Activated T-cell treated with anti-CD3 and anti-CD28 coated beads for 4 hours (primary cell): ENCODE data around the gene IFT74.
A peak's percentile ranks its signal among the peaks of the same experiment; 100 is the strongest.

Experiments used
- DNase-seq: peaks from one replicate; pipeline ENCODE4 v3.0.0-alpha.2; 2020

Gene IFT74

GRCh38 chr9:26955921-26956859, at the start of gene IFT74:
TSS of gene IFT74 (plus strand) at chr9:26956412. CDS start at chr9:26961968, 5,556 bp downstream.
- peak; percentile 86 for DNase-seq

DNA sequence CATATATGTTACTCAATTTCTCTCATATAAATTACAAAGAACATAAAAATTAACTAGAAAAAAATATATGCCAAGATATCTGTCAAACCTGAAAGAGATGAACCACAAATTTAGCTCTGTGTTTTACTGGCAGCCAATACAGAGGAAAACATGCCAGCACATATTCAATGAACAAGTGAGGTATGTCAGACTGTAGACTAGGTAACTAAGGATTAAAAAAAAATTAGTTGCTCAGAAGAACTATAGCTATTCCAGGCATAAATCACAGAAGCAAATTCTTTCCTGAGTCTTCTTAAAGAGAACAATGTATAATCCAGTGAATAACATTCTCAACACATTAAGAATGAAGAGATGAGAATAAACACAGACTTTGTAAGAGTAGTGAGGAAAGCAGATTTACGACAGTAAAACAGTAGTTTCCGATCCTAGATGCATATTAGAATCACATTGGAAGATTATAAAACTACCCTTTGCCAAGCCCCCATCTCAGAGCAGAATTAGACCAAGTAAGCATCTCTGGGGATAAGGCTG, 43.0 kb upstream of the IFT74 start:
- DNase-seq, result no peak

DNA sequence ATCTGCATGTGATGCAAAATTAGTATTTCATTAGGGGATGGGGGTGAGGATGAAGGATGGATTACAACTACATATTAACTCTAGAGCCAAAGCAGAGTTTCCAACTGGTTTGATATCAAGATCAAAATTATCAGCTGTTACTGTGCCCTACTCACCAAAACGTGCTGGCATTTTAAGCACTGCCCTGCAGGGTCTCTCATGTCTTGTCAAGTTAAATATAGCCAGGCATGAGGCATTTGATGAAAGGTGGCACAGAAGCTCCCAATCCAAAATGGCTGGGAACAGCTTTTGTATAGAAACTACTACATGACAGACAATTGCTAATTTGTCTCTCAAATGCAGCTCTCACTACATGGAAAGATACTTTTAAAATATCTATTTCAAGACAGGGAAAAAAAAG, 36.5 kb upstream of the IFT74 start:
- no peak for DNase-seq

DNA sequence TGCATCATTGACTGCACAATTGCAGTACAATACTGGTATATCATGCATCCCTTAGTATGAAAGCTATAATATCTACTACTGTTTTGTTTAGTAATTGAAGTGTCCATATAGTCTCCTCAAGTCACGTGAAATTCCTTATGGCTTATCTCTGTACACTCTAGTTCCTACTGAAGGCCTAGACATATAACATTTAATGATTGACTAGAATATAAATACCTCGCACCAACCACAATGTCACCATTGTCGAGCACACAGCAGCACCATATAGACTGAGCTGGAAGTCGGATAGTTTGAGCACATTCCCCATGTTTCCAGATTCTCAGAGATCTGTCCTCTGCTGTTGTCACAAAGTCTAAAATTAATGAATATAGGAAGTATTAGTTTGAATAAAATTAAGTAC, 30.6 kb upstream of the IFT74 start:
- no peak for DNase-seq

- no peak for DNase-seq
Observed at GRCh38 chr9:26928902-26929495, 27.2 kb upstream of the IFT74 start.

DNA sequence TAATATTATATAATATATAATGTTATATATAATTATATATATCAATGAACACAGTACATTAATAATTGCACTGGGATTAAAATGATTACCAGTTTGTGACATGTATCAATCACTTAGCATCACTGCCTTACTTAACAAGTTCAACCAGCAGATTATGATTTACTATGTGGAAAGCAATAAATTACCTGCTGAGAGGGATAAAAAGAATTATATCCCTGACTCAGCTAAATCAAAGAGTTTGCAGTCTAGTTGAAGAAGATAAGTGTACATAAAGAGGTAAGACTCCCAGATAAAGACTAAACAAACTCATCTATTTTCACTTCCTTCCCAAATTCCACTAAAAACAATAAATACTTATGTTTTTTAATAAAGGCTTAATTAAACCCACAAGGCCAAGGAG, 20.4 kb upstream of the IFT74 start:
- DNase-seq, result no peak

- DNase-seq, result no peak
Observed at GRCh38 chr9:26937816-26938371, 18.3 kb upstream of the IFT74 start.

GRCh38 chr9:26939955-26940711, 16.1 kb upstream of the IFT74 start:
- no peak for DNase-seq

DNA sequence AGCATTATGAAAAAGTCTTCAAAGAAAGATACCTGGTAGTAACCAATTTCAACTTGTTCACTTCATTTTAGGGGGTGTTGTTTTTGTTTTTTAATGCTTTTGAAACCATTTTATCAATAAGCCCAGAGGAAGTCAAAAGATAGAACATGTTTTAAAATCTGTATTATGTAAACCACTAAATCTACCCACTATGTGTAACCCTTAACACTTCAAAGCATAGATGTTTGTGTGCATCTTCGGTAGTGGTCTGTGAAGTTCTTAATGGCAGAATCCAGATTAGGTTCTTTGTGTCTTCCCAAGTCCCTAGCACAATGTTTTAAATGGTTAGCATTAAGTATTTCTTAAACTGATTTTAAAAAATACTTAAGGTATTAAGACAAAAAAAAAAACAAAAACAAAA, 15.4 kb upstream of the IFT74 start:
- DNase-seq, result no peak

- no peak for DNase-seq
Observed at GRCh38 chr9:26945591-26945990, 10.6 kb upstream of the IFT74 start.

DNA sequence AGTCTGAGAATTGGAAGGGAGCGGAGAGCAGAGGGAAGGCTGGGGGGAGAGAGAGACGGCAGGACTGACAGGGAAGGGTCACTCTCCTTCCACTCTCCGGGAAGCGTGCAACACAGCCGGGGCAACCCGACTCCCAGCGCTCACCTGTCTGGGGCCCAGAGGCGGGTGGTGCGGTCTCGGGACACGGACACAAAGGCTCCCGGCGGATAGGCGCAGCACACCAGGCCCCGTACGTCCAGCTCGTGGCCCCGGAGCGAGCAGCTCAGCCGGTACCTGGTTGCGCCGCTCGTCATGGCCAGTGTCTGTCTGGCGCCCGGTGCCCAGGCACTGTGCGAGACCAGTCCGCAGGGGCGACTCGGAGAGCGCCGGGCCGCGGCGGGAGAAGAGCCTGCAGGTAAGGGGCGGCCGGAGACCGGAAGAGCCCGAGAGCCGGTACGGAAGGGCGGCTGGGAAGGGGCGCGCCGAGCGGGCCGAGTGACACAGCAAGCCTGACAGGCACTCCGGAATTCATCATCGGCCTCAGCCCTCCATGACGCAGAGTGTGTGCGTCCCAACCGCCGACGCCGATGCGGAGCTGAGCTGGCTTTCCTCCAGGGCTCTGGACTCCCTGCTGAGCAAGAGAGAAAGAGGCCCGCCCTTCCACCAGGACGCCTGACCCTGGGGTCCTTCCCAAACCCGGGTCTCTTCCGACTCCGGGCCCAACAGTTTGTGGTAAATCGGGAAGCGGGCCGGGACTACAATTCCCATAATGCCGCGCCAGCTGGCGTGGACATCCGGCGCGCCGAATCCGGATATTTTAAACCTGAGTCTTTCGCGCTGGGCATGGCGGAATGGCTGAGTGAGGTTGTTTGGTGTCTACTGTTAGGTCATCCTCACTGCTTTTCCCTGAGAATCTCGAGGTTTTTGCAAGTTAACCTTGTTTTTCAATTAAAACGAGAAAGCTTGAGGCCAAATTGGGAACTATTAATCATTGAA, 9.2 kb upstream of the IFT74 start, which contains the start of gene PLAA:
TSS of gene PLAA (minus strand) at position 490 of the 975 bp plus-strand sequence. CDS start at position 293, 197 bp downstream.
- peak; percentile 75 for DNase-seq

DNA sequence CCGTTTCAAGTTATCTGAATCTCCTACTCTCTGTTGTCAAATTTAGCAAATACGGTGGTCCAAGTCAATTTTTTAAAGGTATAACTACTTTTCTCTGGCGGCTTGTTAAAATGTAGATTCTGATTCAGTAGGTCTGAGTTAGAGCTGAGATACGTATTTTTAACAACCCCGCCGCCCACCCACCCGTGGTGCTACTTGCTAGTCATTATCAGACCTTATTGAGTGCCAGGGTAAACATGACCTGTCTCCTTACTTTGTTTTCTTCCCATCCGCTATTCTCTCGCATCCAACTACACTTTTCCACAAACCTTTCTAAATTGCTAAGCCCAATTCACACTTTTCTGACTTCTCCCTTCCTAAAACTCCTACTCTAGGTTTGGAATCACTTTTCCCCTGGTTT, 8.5 kb upstream of the IFT74 start:
- DNase-seq, result no peak

GRCh38 chr9:26949637-26950069, 6.6 kb upstream of the IFT74 start:
- DNase-seq, result no peak

DNA sequence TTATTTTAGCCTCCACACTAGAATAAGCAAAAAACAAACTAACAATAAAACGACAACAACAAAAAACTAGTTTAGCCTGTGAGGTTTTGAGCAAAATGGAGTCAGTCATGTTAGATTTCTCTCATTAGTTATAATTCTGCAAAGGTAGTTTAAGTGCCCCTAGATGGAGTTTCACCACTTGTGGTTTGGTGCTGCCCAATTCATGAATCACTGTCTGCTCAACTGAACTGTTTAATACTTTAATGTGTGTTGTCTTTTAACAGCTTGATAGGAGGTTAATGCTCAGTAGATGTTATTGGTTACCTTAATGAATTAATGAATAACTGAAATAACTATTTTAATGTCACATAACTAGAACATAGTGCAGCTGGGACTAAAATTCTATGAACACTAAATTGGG, 5.7 kb upstream of the IFT74 start:
- DNase-seq, result no peak

GRCh38 chr9:26951794-26952193, 4.4 kb upstream of the IFT74 start:
- no peak for DNase-seq

- DNase-seq, result no peak
Observed at GRCh38 chr9:26954050-26954508, 2.1 kb upstream of the IFT74 start.

- no peak for DNase-seq
Observed at GRCh38 chr9:26955222-26955903, 849 bp upstream of the IFT74 start.

DNA sequence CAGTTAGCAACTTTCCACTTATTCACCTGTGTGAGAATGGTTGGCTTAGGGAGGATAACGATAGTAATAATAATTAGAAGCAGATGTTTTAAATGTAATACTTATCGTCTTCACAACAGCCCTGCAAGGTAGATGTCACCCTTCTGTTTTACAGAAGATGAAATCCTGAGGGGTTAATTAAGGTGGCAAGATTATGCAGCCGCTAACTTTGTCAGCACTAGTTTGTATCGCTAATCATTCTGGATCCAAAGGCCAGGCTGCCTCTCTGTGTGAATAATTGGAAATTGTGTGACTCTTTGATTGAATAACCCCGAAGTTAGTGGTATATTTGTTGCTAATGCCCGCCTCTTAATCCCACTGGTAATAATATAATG, 635 bp downstream of the IFT74 start:
- no peak for DNase-seq

DNA sequence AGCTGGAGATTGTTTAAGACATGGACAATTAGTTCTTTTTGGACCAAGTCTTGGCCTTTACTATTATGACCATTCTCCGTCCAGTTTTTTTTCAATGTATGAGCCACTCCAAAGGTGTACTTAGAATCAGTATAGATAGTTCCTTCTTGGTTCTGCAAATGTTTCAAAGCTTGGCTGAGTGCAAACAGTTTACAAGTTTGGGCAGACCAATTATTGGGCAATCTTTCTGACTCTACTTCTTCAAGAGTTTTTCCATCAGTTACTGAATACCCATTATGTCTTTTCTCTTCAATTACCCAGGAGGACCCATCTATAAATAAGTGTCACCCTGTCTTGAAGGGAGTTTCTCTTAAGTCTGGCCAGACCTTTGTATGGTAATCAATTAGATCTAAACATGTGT, 15.5 kb downstream of the IFT74 start:
- DNase-seq, result no peak

DNA sequence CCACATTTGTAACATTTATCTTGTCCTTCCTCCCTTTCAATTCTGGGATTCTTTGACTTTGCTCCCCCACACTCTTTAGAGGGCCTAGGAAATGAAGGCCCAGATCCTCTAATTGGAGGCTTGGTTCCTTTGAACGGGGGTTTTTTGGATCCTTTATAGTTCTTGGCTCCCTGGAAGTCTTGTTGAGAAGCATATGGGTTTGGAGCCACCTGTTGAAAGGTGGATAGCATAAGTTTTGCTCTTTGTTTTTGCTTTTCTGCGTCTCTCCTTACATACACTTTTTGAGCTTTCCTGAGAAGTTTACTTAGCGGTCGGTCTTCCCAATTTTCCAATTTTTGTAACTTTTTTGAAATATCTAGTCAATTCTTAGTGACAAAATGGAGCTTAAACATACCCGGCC, 17.8 kb downstream of the IFT74 start:
- no peak for DNase-seq

DNA sequence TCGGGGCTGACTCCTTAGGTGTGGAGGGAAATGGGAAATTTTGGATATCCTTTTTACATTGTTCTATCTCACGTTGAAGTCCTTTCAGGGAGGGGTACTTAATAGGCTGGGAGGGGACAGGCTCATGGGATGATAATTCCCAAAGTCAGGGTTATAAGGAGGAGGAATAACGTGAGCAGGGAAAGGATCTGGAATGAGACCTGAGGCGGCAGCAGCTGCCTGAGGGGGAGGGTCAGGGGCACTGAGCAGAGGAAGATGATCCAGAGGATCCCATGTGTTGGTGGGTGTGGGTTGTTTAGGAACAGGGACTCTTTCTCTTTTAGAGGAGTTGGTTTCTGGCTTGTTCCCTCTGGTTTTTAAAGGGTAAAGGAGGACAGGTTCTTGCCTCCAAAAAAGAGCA, 18.7 kb downstream of the IFT74 start:
- DNase-seq, result no peak
